Rectal smooth muscle tissue (tissue), 1 donor: ENCODE results near the gene CHCHD4.

ENCODE experiments used
- H3K27ac ChIP-seq: one replicate; pipeline ENCODE4 v1.7.0; 2013; ENCODE audit warnings: low read depth, low read length, inconsistent platforms
- H3K27me3 ChIP-seq: one replicate; pipeline ENCODE4 v1.7.0; 2013; ENCODE audit warnings: low read length; ENCODE audit not compliant: control insufficient read depth, insufficient read depth
- H3K36me3 ChIP-seq: one replicate; pipeline ENCODE4 v1.7.0; 2013; ENCODE audit warnings: low read length; ENCODE audit not compliant: control insufficient read depth, insufficient read depth
- H3K4me1 ChIP-seq: one replicate; pipeline ENCODE4 v1.7.0; 2013; ENCODE audit warnings: low read length; ENCODE audit not compliant: control insufficient read depth, insufficient read depth
- H3K4me3 ChIP-seq: one replicate; pipeline ENCODE4 v1.7.0; 2013; ENCODE audit warnings: low read length
- H3K9ac ChIP-seq: one replicate; pipeline ENCODE4 v1.7.0; 2013; ENCODE audit warnings: low read length

The CHCHD4 gene

GRCh38 chr3:14130230-14130629 lies 5.6 kb upstream of the CHCHD4 start:
- Histone ChIP-seq H3K4me1 (peaks cover 19% of the 10 kb centered on the region), H3K27ac (no peak overlapping the region), H3K4me3 (no peak overlapping the region), H3K27me3 (no peaks in the 10 kb centered on the region), H3K36me3 (peaks cover 59% of the 10 kb centered on the region), H3K9ac (no peak overlapping the region)

- Histone ChIP-seq H3K4me3 (no peak overlapping the region), H3K27me3 (no peaks in the 10 kb centered on the region), H3K9ac (no peak overlapping the region), H3K4me1 (peaks cover 19% of the 10 kb centered on the region), H3K36me3 (peaks cover 51% of the 10 kb centered on the region), H3K27ac (no peak overlapping the region)
Measured at GRCh38 chr3:14129296-14129695, 4.6 kb upstream of the CHCHD4 start.

GRCh38 chr3:14128724-14129123 lies 4.1 kb upstream of the CHCHD4 start:
- peaks cover 21% of the 10 kb centered on the region for H3K4me1 ChIP-seq
- H3K27me3 ChIP-seq = no peaks in the 10 kb centered on the region
- no peak overlapping the region for H3K9ac ChIP-seq
- H3K27ac ChIP-seq = no peak overlapping the region
- no peak overlapping the region for H3K4me3 ChIP-seq
- H3K36me3 ChIP-seq = peaks cover 47% of the 10 kb centered on the region

- H3K36me3 ChIP-seq = peaks cover 37% of the 10 kb centered on the region
- no peak overlapping the region for H3K4me3 ChIP-seq
- H3K9ac ChIP-seq = no peak overlapping the region
- H3K27me3 ChIP-seq = no peaks in the 10 kb centered on the region
- peak overlapping the region; percentile 25 for H3K27ac ChIP-seq
- peaks cover 24% of the 10 kb centered on the region for H3K4me1 ChIP-seq
Measured at GRCh38 chr3:14127516-14128161, 3.0 kb upstream of the CHCHD4 start.

GRCh38 chr3:14126887-14127505 lies 2.3 kb upstream of the CHCHD4 start:
- Histone ChIP-seq H3K36me3 (peaks cover 30% of the 10 kb centered on the region), H3K4me1 (peaks cover 24% of the 10 kb centered on the region), H3K27ac (peak overlapping the region; percentile 95), H3K4me3 (peak overlapping the region; percentile 92), H3K9ac (no peak overlapping the region), H3K27me3 (no peaks in the 10 kb centered on the region)

GRCh38 chr3:14126017-14126886 lies 1.6 kb upstream of the CHCHD4 start:
- H3K27ac ChIP-seq = peak overlapping the region; percentile 95
- no peaks in the 10 kb centered on the region for H3K27me3 ChIP-seq
- peaks cover 24% of the 10 kb centered on the region for H3K4me1 ChIP-seq
- H3K9ac ChIP-seq = peak overlapping the region; percentile 13
- H3K36me3 ChIP-seq = peaks cover 24% of the 10 kb centered on the region
- H3K4me3 ChIP-seq = peak overlapping the region; percentile 92

- Histone ChIP-seq H3K4me1 (peaks cover 24% of the 10 kb centered on the region), H3K9ac (peak overlapping the region; percentile 89), H3K36me3 (peaks cover 16% of the 10 kb centered on the region), H3K27me3 (no peaks in the 10 kb centered on the region), H3K27ac (peak overlapping the region; percentile 95), H3K4me3 (peak overlapping the region; percentile 92)
Measured at GRCh38 chr3:14125193-14126016, 735 bp upstream of the CHCHD4 start.

GRCh38 chr3:14124223-14124614 lies 451 bp downstream of the CHCHD4 start:
- H3K27ac ChIP-seq = peak overlapping the region; percentile 76
- peaks cover 24% of the 10 kb centered on the region for H3K4me1 ChIP-seq
- H3K4me3 ChIP-seq = peak overlapping the region; percentile 92
- H3K36me3 ChIP-seq = peaks cover 12% of the 10 kb centered on the region
- no peaks in the 10 kb centered on the region for H3K27me3 ChIP-seq
- peak overlapping the region; percentile 58 for H3K9ac ChIP-seq

- no peaks in the 10 kb centered on the region for H3K27me3 ChIP-seq
- peak overlapping the region; percentile 92 for H3K4me3 ChIP-seq
- H3K9ac ChIP-seq = peak overlapping the region; percentile 58
- H3K27ac ChIP-seq = peak overlapping the region; percentile 76
- peaks cover 8% of the 10 kb centered on the region for H3K36me3 ChIP-seq
- peaks cover 24% of the 10 kb centered on the region for H3K4me1 ChIP-seq
Measured at GRCh38 chr3:14123308-14124222, 1.1 kb downstream of the CHCHD4 start.

GRCh38 chr3:14122301-14122700 lies 2.4 kb downstream of the CHCHD4 start:
- Histone ChIP-seq H3K27me3 (no peaks in the 10 kb centered on the region), H3K4me1 (peaks cover 19% of the 10 kb centered on the region), H3K27ac (no peak overlapping the region), H3K4me3 (no peak overlapping the region), H3K36me3 (peaks cover 7% of the 10 kb centered on the region), H3K9ac (no peak overlapping the region)

- Histone ChIP-seq H3K9ac (no peak overlapping the region), H3K4me1 (peaks cover 15% of the 10 kb centered on the region), H3K27ac (no peak overlapping the region), H3K36me3 (peaks cover 7% of the 10 kb centered on the region), H3K4me3 (no peak overlapping the region), H3K27me3 (no peaks in the 10 kb centered on the region)
Measured at GRCh38 chr3:14121859-14122258, 2.8 kb downstream of the CHCHD4 start.
